ENCODE data around the gene CARHSP1.

DNA sequence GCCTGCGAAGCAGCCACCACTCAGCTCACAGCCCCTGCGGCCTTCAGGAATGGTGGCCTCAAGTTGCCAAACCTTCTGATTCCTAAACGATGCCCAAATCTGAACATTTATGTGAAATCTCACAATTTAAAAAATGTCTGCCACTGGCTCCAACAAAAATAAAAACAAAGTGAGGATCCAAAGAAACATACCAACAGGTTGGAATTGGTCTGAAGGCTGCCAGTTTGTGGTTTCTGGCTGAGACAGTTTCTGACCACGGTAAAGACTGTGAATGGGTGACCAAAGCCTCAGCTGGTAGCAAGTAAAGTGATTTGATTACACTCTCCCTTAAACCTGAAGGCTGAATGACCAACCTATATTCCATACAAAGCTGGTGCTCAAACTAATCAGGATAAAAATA, 38.3 kb upstream of the CARHSP1 start:
- TF ChIP-seq EZH2 (IDR thresholded peaks at IDR 0.05; ENCODE audit: insufficient read depth, low read length) = no peak
- TF ChIP-seq, protein P1, sequence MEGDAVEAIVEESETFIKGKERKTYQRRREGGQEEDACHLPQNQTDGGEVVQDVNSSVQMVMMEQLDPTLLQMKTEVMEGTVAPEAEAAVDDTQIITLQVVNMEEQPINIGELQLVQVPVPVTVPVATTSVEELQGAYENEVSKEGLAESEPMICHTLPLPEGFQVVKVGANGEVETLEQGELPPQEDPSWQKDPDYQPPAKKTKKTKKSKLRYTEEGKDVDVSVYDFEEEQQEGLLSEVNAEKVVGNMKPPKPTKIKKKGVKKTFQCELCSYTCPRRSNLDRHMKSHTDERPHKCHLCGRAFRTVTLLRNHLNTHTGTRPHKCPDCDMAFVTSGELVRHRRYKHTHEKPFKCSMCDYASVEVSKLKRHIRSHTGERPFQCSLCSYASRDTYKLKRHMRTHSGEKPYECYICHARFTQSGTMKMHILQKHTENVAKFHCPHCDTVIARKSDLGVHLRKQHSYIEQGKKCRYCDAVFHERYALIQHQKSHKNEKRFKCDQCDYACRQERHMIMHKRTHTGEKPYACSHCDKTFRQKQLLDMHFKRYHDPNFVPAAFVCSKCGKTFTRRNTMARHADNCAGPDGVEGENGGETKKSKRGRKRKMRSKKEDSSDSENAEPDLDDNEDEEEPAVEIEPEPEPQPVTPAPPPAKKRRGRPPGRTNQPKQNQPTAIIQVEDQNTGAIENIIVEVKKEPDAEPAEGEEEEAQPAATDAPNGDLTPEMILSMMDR (IDR thresholded peaks at IDR 0.05; ENCODE audit: insufficient read depth, low read depth, low read length) = no peak
